ENCODE data around the gene CREB5. TPM values are rescaled to one million over a fixed set of nuclear protein-coding genes. Genes with fewer than 3 reads are reported as not detected.
"Not testable (repeated sequence)": the region's sequence is repeated elsewhere in the genome, so short reads cannot be mapped to it uniquely, and the experiment has no call there.

The CREB5 gene
- total RNA-seq, 1 donor from 2014 or later, result not detected

- H3K4me3 Mint-ChIP-seq (ENCODE audit: low read depth), result no peak overlapping the region
- no peak overlapping the region for H3K27ac Mint-ChIP-seq
- intact Hi-C loops (cut with micrococcal nuclease), result no loop called here
- no peaks in the 10 kb centered on the region for H3K36me3 Mint-ChIP-seq (ENCODE audit: low read depth)
- H3K4me1 Mint-ChIP-seq (ENCODE audit: low read depth), result no peaks in the 10 kb centered on the region
- DNase-seq (ENCODE audit: low spot score), result no peak
- no peaks in the 10 kb centered on the region for H3K27me3 Mint-ChIP-seq (ENCODE audit: low read depth)
- H3K9me3 Mint-ChIP-seq, result no peaks in the 10 kb centered on the region
Measured at GRCh38 chr7:28776463-28777157, 364.3 kb downstream of the CREB5 start.

- intact Hi-C loops (cut with micrococcal nuclease), result no loop called here
- Mint-ChIP-seq H3K9me3 (no peaks in the 10 kb centered on the region), H3K4me3 (ENCODE audit: low read depth) (no peak overlapping the region), H3K36me3 (ENCODE audit: low read depth) (no peaks in the 10 kb centered on the region), H3K27ac (no peak overlapping the region), H3K4me1 (ENCODE audit: low read depth) (no peaks in the 10 kb centered on the region), H3K27me3 (ENCODE audit: low read depth) (no peaks in the 10 kb centered on the region)
- DNase-seq (ENCODE audit: low spot score), result no peak
Measured at GRCh38 chr7:28778786-28779185, 366.5 kb downstream of the CREB5 start.

- Mint-ChIP-seq H3K27ac (no peak overlapping the region), H3K27me3 (ENCODE audit: low read depth) (no peaks in the 10 kb centered on the region), H3K36me3 (ENCODE audit: low read depth) (no peaks in the 10 kb centered on the region), H3K4me3 (ENCODE audit: low read depth) (no peak overlapping the region), H3K4me1 (ENCODE audit: low read depth) (peaks cover 2% of the 10 kb centered on the region), H3K9me3 (no peaks in the 10 kb centered on the region)
- no peak for DNase-seq (ENCODE audit: low spot score)
- intact Hi-C loops (cut with micrococcal nuclease), result no loop called here
Measured at GRCh38 chr7:28779954-28780353, 367.6 kb downstream of the CREB5 start.

- H3K4me1 Mint-ChIP-seq (ENCODE audit: low read depth), result peaks cover 2% of the 10 kb centered on the region
- no peaks in the 10 kb centered on the region for H3K36me3 Mint-ChIP-seq (ENCODE audit: low read depth)
- H3K27ac Mint-ChIP-seq, result no peak overlapping the region
- intact Hi-C loops (cut with micrococcal nuclease), result no loop called here
- H3K27me3 Mint-ChIP-seq (ENCODE audit: low read depth), result no peaks in the 10 kb centered on the region
- DNase-seq (ENCODE audit: low spot score), result no peak
- H3K9me3 Mint-ChIP-seq, result no peaks in the 10 kb centered on the region
- no peak overlapping the region for H3K4me3 Mint-ChIP-seq (ENCODE audit: low read depth)
Measured at GRCh38 chr7:28782362-28782761, 370.0 kb downstream of the CREB5 start.

GRCh38 chr7:28784171-28784902 lies 372.0 kb downstream of the CREB5 start:
- no peak overlapping the region for H3K4me3 Mint-ChIP-seq (ENCODE audit: low read depth)

GRCh38 chr7:28785041-28785995 lies 373.0 kb downstream of the CREB5 start:
- H3K36me3 Mint-ChIP-seq (ENCODE audit: low read depth), result no peaks in the 10 kb centered on the region
- intact Hi-C loops (cut with micrococcal nuclease), result no loop called here
- H3K27me3 Mint-ChIP-seq (ENCODE audit: low read depth), result peaks cover 4% of the 10 kb centered on the region
- no peaks in the 10 kb centered on the region for H3K9me3 Mint-ChIP-seq
- peaks cover 2% of the 10 kb centered on the region for H3K4me1 Mint-ChIP-seq (ENCODE audit: low read depth)
- H3K27ac Mint-ChIP-seq, result no peak overlapping the region
- DNase-seq (ENCODE audit: low spot score), result no peak
- no peak overlapping the region for H3K4me3 Mint-ChIP-seq (ENCODE audit: low read depth)

More at GRCh38 chr7:28784171-28784902, 372.0 kb downstream of the CREB5 start:
- Mint-ChIP-seq H3K9me3 (no peaks in the 10 kb centered on the region), H3K4me1 (ENCODE audit: low read depth) (peaks cover 2% of the 10 kb centered on the region), H3K27me3 (ENCODE audit: low read depth) (peaks cover under 1% of the 10 kb centered on the region), H3K36me3 (ENCODE audit: low read depth) (no peaks in the 10 kb centered on the region), H3K27ac (no peak overlapping the region)
- intact Hi-C loops (cut with micrococcal nuclease), result no loop called here
- DNase-seq (ENCODE audit: low spot score), result no peak

GRCh38 chr7:28786156-28786555 lies 373.8 kb downstream of the CREB5 start:
- H3K27me3 Mint-ChIP-seq (ENCODE audit: low read depth); H3K4me3 Mint-ChIP-seq (ENCODE audit: low read depth); DNase-seq (ENCODE audit: low spot score); H3K36me3 Mint-ChIP-seq (ENCODE audit: low read depth); H3K9me3 Mint-ChIP-seq; intact Hi-C loops (cut with micrococcal nuclease); H3K27ac Mint-ChIP-seq; H3K4me1 Mint-ChIP-seq (ENCODE audit: low read depth): not testable (repeated sequence)

GRCh38 chr7:28787106-28787505 lies 374.8 kb downstream of the CREB5 start:
- Mint-ChIP-seq H3K36me3 (ENCODE audit: low read depth) (no peaks in the 10 kb centered on the region), H3K27me3 (ENCODE audit: low read depth) (peaks cover 4% of the 10 kb centered on the region), H3K27ac (no peak overlapping the region), H3K9me3 (no peaks in the 10 kb centered on the region), H3K4me1 (ENCODE audit: low read depth) (peaks cover 2% of the 10 kb centered on the region), H3K4me3 (ENCODE audit: low read depth) (no peak overlapping the region)
- intact Hi-C loops (cut with micrococcal nuclease), result no loop called here
- DNase-seq (ENCODE audit: low spot score), result no peak

- no peak overlapping the region for H3K27ac Mint-ChIP-seq
- H3K4me3 Mint-ChIP-seq (ENCODE audit: low read depth), result no peak overlapping the region
- intact Hi-C loops (cut with micrococcal nuclease), result no loop called here
- H3K36me3 Mint-ChIP-seq (ENCODE audit: low read depth), result no peaks in the 10 kb centered on the region
- DNase-seq (ENCODE audit: low spot score), result no peak
- H3K4me1 Mint-ChIP-seq (ENCODE audit: low read depth), result no peaks in the 10 kb centered on the region
- peaks cover 4% of the 10 kb centered on the region for H3K27me3 Mint-ChIP-seq (ENCODE audit: low read depth)
- H3K9me3 Mint-ChIP-seq, result no peaks in the 10 kb centered on the region
Measured at GRCh38 chr7:28790467-28790866, 378.1 kb downstream of the CREB5 start.

- no peaks in the 10 kb centered on the region for H3K9me3 Mint-ChIP-seq
- H3K4me3 Mint-ChIP-seq (ENCODE audit: low read depth), result no peak overlapping the region
- peaks cover 4% of the 10 kb centered on the region for H3K27me3 Mint-ChIP-seq (ENCODE audit: low read depth)
- no peaks in the 10 kb centered on the region for H3K36me3 Mint-ChIP-seq (ENCODE audit: low read depth)
- H3K27ac Mint-ChIP-seq, result no peak overlapping the region
- intact Hi-C loops (cut with micrococcal nuclease), result no loop called here
- DNase-seq (ENCODE audit: low spot score), result no peak
- H3K4me1 Mint-ChIP-seq (ENCODE audit: low read depth), result no peaks in the 10 kb centered on the region
Measured at GRCh38 chr7:28792858-28793257, 380.5 kb downstream of the CREB5 start.

GRCh38 chr7:28793381-28794085 lies 381.2 kb downstream of the CREB5 start:
- no peaks in the 10 kb centered on the region for H3K9me3 Mint-ChIP-seq
- intact Hi-C loops (cut with micrococcal nuclease), result no loop called here
- no peak overlapping the region for H3K4me3 Mint-ChIP-seq (ENCODE audit: low read depth)
- no peaks in the 10 kb centered on the region for H3K4me1 Mint-ChIP-seq (ENCODE audit: low read depth)
- peaks cover 4% of the 10 kb centered on the region for H3K27me3 Mint-ChIP-seq (ENCODE audit: low read depth)
- no peak overlapping the region for H3K27ac Mint-ChIP-seq
- no peak for DNase-seq (ENCODE audit: low spot score)
- H3K36me3 Mint-ChIP-seq (ENCODE audit: low read depth), result no peaks in the 10 kb centered on the region

- Mint-ChIP-seq H3K4me1 (ENCODE audit: low read depth) (no peaks in the 10 kb centered on the region), H3K4me3 (ENCODE audit: low read depth) (no peak overlapping the region), H3K9me3 (no peaks in the 10 kb centered on the region), H3K27me3 (ENCODE audit: low read depth) (no peaks in the 10 kb centered on the region), H3K36me3 (ENCODE audit: low read depth) (no peaks in the 10 kb centered on the region), H3K27ac (no peak overlapping the region)
- no peak for DNase-seq (ENCODE audit: low spot score)
- intact Hi-C loops (cut with micrococcal nuclease), result no loop called here
Measured at GRCh38 chr7:28798274-28798673, 386.0 kb downstream of the CREB5 start.
